AG04449 (cell line): ENCODE results near the gene CD274.
"Not testable (repeated sequence)": the region's sequence is repeated elsewhere in the genome, so short reads cannot be mapped to it uniquely, and the experiment has no call there.

Experiments
- CTCF ChIA-PET: fragments of 350-600 bp; formaldehyde crosslinking; extraction: SDS; loops from one replicate; lab custom pipeline; 2021; ENCODE audit warnings: antibody characterized with exemption; lab: Yijun Ruan, JAX
- POLR2A ChIA-PET: fragments of 400-600, 350-600 bp; formaldehyde crosslinking; extraction: SDS; loops from one replicate; lab custom pipeline; 2020; ENCODE audit warnings: antibody characterized with exemption, inconsistent platforms; lab: Yijun Ruan, JAX
- DNase-seq: peaks from one replicate; pipeline ENCODE4 v3.0.0-alpha.2; 2010; ENCODE audit warnings: low read depth, low spot score
- H3K4me3 ChIP-seq: 2 replicates; pipeline ENCODE4 v1.5.1; 2011; ENCODE audit warnings: low read depth, mild to moderate bottlenecking, control low read depth, low read length
- CTCF ChIP-seq: IDR thresholded peaks from one replicate; pipeline ENCODE4 v1.5.1; 2011; ENCODE audit warnings: mild to moderate bottlenecking, moderate library complexity, low read length, control low read depth, inconsistent platforms; ENCODE audit not compliant: insufficient read depth; ENCODE audit errors: missing control alignments

The CD274 gene

GRCh38 chr9:5489630-5490490, 39.5 kb downstream of the CD274 start:
- ChIA-PET CTCF (interaction anchor here (0.9 to 1.6 kb wide), 4 partner anchors 21 to 304 kb away, joined by 3 to 5 read pairs (median 4); no protein-coding TSS in a partner anchor), POLR2A (no interaction called here)
- no peak overlapping the region for H3K4me3 ChIP-seq
- no peak for TF ChIP-seq CTCF
- DNase-seq: no peak

- TF ChIP-seq CTCF: no peak
- CTCF ChIA-PET: no interaction called here
- no peak overlapping the region for H3K4me3 ChIP-seq
- POLR2A ChIA-PET: interaction anchor here (0.7 kb wide), 1 partner anchor 25 kb away, joined by 3 read pairs; no protein-coding TSS in a partner anchor
- DNase-seq: no peak
These were observed 42.8 kb downstream of the CD274 start for GRCh38 chr9:5492965-5493678.

- no peak for TF ChIP-seq CTCF
- POLR2A ChIA-PET: interaction anchor here (0.7 kb wide), 1 partner anchor 24 kb away, joined by 3 read pairs; no protein-coding TSS in a partner anchor
- DNase-seq: no peak
- CTCF ChIA-PET: no interaction called here
- no peak overlapping the region for H3K4me3 ChIP-seq
These were observed 43.6 kb downstream of the CD274 start for GRCh38 chr9:5493679-5494511.

- CTCF ChIA-PET, H3K4me3 ChIP-seq: not testable (repeated sequence)
- POLR2A ChIA-PET: interaction anchor here (0.6 kb wide), 1 partner anchor 672 kb away, joined by 5 read pairs; no protein-coding TSS in a partner anchor
These were observed 44.4 kb downstream of the CD274 start for GRCh38 chr9:5494765-5495164.

GRCh38 chr9:5499157-5499556, 48.8 kb downstream of the CD274 start:
- POLR2A ChIA-PET: no interaction called here
- CTCF ChIA-PET: interaction anchor here (1.3 kb wide), 1 partner anchor 49 kb away, joined by 3 read pairs; the partner anchor contains the start of gene CD274
- H3K4me3 ChIP-seq: no peak overlapping the region
- no peak for TF ChIP-seq CTCF
- DNase-seq: no peak

More at GRCh38 chr9:5494765-5495164, 44.4 kb downstream of the CD274 start:
- not testable (repeated sequence) for DNase-seq

- ChIA-PET POLR2A (no interaction called here), CTCF (interaction anchor here (1.3 kb wide), 1 partner anchor 50 kb away, joined by 3 read pairs; the partner anchor contains the start of gene CD274)
- DNase-seq: no peak
- TF ChIP-seq CTCF: no peak
- no peak overlapping the region for H3K4me3 ChIP-seq
These were observed 49.6 kb downstream of the CD274 start for GRCh38 chr9:5499889-5500398.
